Fibroblast of lung (primary cell): ENCODE data around the gene KRTAP9-2. TPM values are rescaled to one million over a fixed set of nuclear protein-coding genes. Genes with fewer than 3 reads are reported as not detected.
"Not testable (repeated sequence)": the region's sequence is repeated elsewhere in the genome, so short reads cannot be mapped to it uniquely, and the experiment has no call there.

Experiments used
- DNase-seq, 2 donors: peaks; one replicate each; pipeline versions ENCODE4 v3.0.0 to v3.0.0-alpha.2; 2010; ENCODE audit warnings: low read depth in 2 of 2
- H2AFZ ChIP-seq: 2 replicates; pipeline ENCODE4 v1.5.1; 2012; ENCODE audit warnings: low read length, control low read depth, inconsistent platforms
- H3K27ac ChIP-seq: 2 replicates; pipeline ENCODE4 v1.5.1; 2011; ENCODE audit warnings: low read length, control low read depth; ENCODE audit not compliant: insufficient read depth
- H3K27me3 ChIP-seq: 2 replicates; pipeline ENCODE4 v1.5.1; 2011; ENCODE audit warnings: mild to moderate bottlenecking, low read length; ENCODE audit not compliant: control insufficient read depth, insufficient read depth
- H3K36me3 ChIP-seq: 2 replicates; pipeline ENCODE4 v1.5.1; 2011; ENCODE audit warnings: low read length; ENCODE audit not compliant: control insufficient read depth, insufficient read depth
- H3K4me1 ChIP-seq: 2 replicates; pipeline ENCODE4 v1.5.1; 2011; ENCODE audit warnings: low read length; ENCODE audit not compliant: control insufficient read depth, insufficient read depth; ENCODE audit errors: extremely low read depth
- H3K4me2 ChIP-seq: 2 replicates; pipeline ENCODE4 v1.5.1; 2011; ENCODE audit warnings: low read length, control low read depth; ENCODE audit not compliant: insufficient read depth; ENCODE audit errors: extremely low read depth
- H3K4me3 ChIP-seq, 4 experiments: fragments of 200-600 bp in 1 of 4; sonication (generic) in 1 of 4; replicated peaks in 1 of 4; 2 replicates each; pipeline ENCODE4 v1.5.1; 2011 to 2016; ENCODE audit warnings: low read length in 4 of 4, low read depth in 3 of 4, mild to moderate bottlenecking in 3 of 4, control low read depth in 2 of 4, inconsistent platforms in 1 of 4, mixed read lengths in 1 of 4; ENCODE audit not compliant: insufficient read depth in 1 of 4; ENCODE audit errors: control extremely low read depth in 1 of 4
- H3K79me2 ChIP-seq: 2 replicates; pipeline ENCODE4 v1.5.1; 2012; ENCODE audit warnings: mild to moderate bottlenecking, low read length, inconsistent platforms; ENCODE audit not compliant: control insufficient read depth, insufficient read depth
- H3K9ac ChIP-seq: 2 replicates; pipeline ENCODE4 v1.5.1; 2011; ENCODE audit warnings: mild to moderate bottlenecking, low read length, control low read depth; ENCODE audit not compliant: insufficient read depth
- H3K9me3 ChIP-seq: 2 replicates; pipeline ENCODE4 v1.5.1; 2012; ENCODE audit warnings: low read depth, low read length; ENCODE audit not compliant: control insufficient read depth, insufficient read depth
- H4K20me1 ChIP-seq: 2 replicates; pipeline ENCODE4 v1.5.1; 2011; ENCODE audit warnings: low read length; ENCODE audit not compliant: control insufficient read depth, insufficient read depth; ENCODE audit errors: extremely low read depth
- EZH2 ChIP-seq: IDR thresholded peaks from 2 replicates; pipeline ENCODE4 v1.5.1; 2012; ENCODE audit warnings: low read length, control low read depth, mild to moderate bottlenecking; ENCODE audit errors: missing control alignments
- polyA plus RNA-seq, 2 donors: library from polyadenylated mRNA; depleted of rRNA in 1 of 2; stranded (reverse) in 1 of 2; unstranded in 1 of 2; fragments of >200 nt; gene quantifications; 2 replicates each; pipeline ENCODE4 v1.2.1, GENCODE V29; 2011 to 2012; ENCODE audit warnings: missing spikeins in 1 of 2
- total RNA-seq: library from RNA; depleted of rRNA; stranded (reverse); fragments of >200 nt; gene quantifications from 2 replicates; pipeline ENCODE4 v1.2.1, GENCODE V29; 2014
- TF ChIP-seq, protein P1 (sequence below), 2 donors: IDR thresholded peaks in 1 of 2; conservative IDR thresholded peaks in 1 of 2; 1 replicate in 1 of 2; 2 replicates in 1 of 2; pipeline ENCODE4 v1.5.1; 2011 to 2012; ENCODE audit warnings: low read length in 2 of 2, control low read depth in 1 of 2, inconsistent platforms in 1 of 2, low read depth in 1 of 2, mild to moderate bottlenecking in 1 of 2

The KRTAP9-2 gene
- total and polyA plus RNA-seq, 2 donors (not counting 1 experiment from before 2014, with no cell fraction given): not detected

- not testable (repeated sequence) for H3K79me2 ChIP-seq, H3K27me3 ChIP-seq, H4K20me1 ChIP-seq, H3K4me1 ChIP-seq, H3K36me3 ChIP-seq, H3K27ac ChIP-seq, H3K4me3 ChIP-seq, H3K9ac ChIP-seq, DNase-seq, H2AFZ ChIP-seq, H3K4me2 ChIP-seq, H3K9me3 ChIP-seq
These were observed 23.3 kb downstream of the KRTAP9-2 start, which contains the start of gene KRTAP9-4 for GRCh38 chr17:41249637-41250240. KRTAP9-4 (plus strand) TSS chr17:41249687; CDS start chr17:41249721, 34 bp downstream.

GRCh38 chr17:41251261-41251660 lies 24.8 kb downstream of the KRTAP9-2 start:
- Histone ChIP-seq H2AFZ (no peak overlapping the region), H3K9me3 (no peaks in the 10 kb centered on the region), H3K27ac (no peak overlapping the region), H3K4me3 (no peak overlapping the region), H3K9ac (no peak overlapping the region), H3K4me1 (no peaks in the 10 kb centered on the region), H3K79me2 (no peaks in the 10 kb centered on the region), H3K27me3 (peaks cover 3% of the 10 kb centered on the region), H3K36me3 (no peaks in the 10 kb centered on the region), H3K4me2 (no peak overlapping the region), H4K20me1 (no peaks in the 10 kb centered on the region)
- no peak for DNase-seq
- TF ChIP-seq, protein P1, sequence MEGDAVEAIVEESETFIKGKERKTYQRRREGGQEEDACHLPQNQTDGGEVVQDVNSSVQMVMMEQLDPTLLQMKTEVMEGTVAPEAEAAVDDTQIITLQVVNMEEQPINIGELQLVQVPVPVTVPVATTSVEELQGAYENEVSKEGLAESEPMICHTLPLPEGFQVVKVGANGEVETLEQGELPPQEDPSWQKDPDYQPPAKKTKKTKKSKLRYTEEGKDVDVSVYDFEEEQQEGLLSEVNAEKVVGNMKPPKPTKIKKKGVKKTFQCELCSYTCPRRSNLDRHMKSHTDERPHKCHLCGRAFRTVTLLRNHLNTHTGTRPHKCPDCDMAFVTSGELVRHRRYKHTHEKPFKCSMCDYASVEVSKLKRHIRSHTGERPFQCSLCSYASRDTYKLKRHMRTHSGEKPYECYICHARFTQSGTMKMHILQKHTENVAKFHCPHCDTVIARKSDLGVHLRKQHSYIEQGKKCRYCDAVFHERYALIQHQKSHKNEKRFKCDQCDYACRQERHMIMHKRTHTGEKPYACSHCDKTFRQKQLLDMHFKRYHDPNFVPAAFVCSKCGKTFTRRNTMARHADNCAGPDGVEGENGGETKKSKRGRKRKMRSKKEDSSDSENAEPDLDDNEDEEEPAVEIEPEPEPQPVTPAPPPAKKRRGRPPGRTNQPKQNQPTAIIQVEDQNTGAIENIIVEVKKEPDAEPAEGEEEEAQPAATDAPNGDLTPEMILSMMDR (conservative IDR thresholded peaks at IDR 0.05 in 1 of 2, IDR thresholded peaks at IDR 0.05 in 1 of 2; ENCODE audit: low read depth in 1 of 2, low read length in 2 of 2): no peak
- no peak for TF ChIP-seq EZH2

GRCh38 chr17:41254861-41255260 lies 28.4 kb downstream of the KRTAP9-2 start:
- no peak overlapping the region for H3K27ac ChIP-seq
- no peak overlapping the region for H2AFZ ChIP-seq
- no peaks in the 10 kb centered on the region for H3K9me3 ChIP-seq
- no peak overlapping the region for H3K4me3 ChIP-seq
- no peaks in the 10 kb centered on the region for H3K36me3 ChIP-seq
- no peaks in the 10 kb centered on the region for H3K4me1 ChIP-seq
- no peak for DNase-seq
- H3K79me2 ChIP-seq: no peaks in the 10 kb centered on the region
- H3K9ac ChIP-seq: no peak overlapping the region
- H3K4me2 ChIP-seq: no peak overlapping the region
- no peaks in the 10 kb centered on the region for H3K27me3 ChIP-seq
- no peaks in the 10 kb centered on the region for H4K20me1 ChIP-seq
- TF ChIP-seq EZH2: no peak
- TF ChIP-seq, protein P1 (conservative IDR thresholded peaks at IDR 0.05 in 1 of 2, IDR thresholded peaks at IDR 0.05 in 1 of 2; ENCODE audit: low read depth in 1 of 2, low read length in 2 of 2): no peak

DNA sequence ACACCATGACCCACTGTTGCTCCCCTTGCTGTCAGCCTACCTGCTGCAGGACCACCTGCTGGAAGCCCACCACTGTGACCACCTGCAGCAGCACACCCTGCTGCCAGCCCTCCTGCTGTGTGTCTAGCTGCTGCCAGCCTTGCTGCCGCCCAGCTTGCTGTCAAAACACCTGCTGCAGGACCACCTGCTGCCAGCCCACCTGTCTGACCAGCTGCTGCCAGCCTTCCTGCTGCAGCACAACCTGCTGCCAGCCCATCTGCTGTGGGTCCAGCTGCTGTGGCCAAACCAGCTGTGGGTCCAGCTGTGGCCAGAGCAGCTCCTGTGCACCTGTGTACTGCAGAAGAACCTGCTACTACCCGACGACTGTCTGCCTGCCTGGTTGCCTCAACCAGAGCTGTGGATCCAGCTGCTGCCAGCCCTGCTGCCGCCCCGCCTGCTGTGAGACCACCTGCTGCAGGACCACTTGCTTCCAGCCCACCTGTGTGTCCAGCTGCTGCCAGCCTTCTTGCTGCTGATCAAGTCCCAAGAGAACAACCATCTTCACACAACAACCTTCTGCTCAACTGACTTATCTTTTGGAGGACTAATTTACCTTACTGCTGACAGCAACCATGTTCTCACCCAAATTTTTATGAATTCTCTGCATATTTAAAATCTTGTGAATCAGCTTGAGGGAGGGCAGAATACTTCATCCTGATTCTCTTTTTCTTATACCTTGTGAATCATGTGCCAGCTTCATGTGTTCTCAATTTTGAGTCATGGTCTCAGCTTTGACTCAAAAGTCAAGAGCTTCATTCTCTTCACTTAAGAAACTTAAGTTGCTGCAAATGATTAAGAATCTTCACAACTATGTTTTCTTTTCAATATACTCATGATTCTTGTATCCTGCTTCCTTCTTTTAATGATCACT lies 29.2 kb downstream of the KRTAP9-2 start, which contains the start of gene KRTAP9-9:
TSS of gene KRTAP9-9 (plus strand) at position 4 of the 910 bp plus-strand sequence.
- H3K4me3 ChIP-seq, H4K20me1 ChIP-seq, H3K36me3 ChIP-seq, H3K9me3 ChIP-seq, H3K4me2 ChIP-seq, H3K4me1 ChIP-seq, H3K9ac ChIP-seq, H3K27ac ChIP-seq, H2AFZ ChIP-seq, H3K27me3 ChIP-seq, H3K79me2 ChIP-seq: not testable (repeated sequence)
- peak in 1 of 2 donors; percentile 20 for DNase-seq
